Caco-2 (cell line): ENCODE measurements around the gene CNOT10. TPM values are rescaled to one million over a fixed set of nuclear protein-coding genes. Genes with fewer than 3 reads are reported as not detected.

Experiments used
- BruUV-seq: library from RNA; stranded (reverse); fragments of 400-500 nt; replicated peaks from 2 replicates; lab custom pipeline; 2021; lab: Mats Ljungman, UMichigan
- CTCF ChIA-PET: fragments of 300-600 bp; sonication (Branson Sonifier 250); formaldehyde crosslinking; loops from one replicate; lab custom pipeline; 2022; ENCODE audit warnings: antibody characterized with exemption; lab: Charles Lee
- POLR2A ChIA-PET: fragments of 300-600 bp; sonication (Branson Sonifier 250); formaldehyde crosslinking; loops from one replicate; lab custom pipeline; 2022; ENCODE audit warnings: antibody characterized with exemption; lab: Charles Lee
- DNase-seq, 2 experiments: peaks; one replicate each; pipeline versions ENCODE4 v3.0.0 to v3.0.0-alpha.2; 2020 to 2022
- H3K27me3 ChIP-seq: replicated peaks from 2 replicates; pipeline ENCODE4 v1.6.0; 2011; ENCODE audit warnings: low read length; ENCODE audit not compliant: control insufficient read depth, insufficient read depth
- H3K36me3 ChIP-seq: 2 replicates; pipeline ENCODE4 v1.5.1; 2011; ENCODE audit warnings: low read length; ENCODE audit not compliant: control insufficient read depth, insufficient read depth
- H3K4me1 ChIP-seq: fragments of 250-450 bp; sonication (Bioruptor Pico); 2 replicates; pipeline ENCODE4 v1.5.1; 2020; ENCODE audit warnings: mild to moderate bottlenecking
- H3K4me3 ChIP-seq: 2 replicates; pipeline ENCODE4 v1.5.1; 2011; ENCODE audit warnings: low read depth, mild to moderate bottlenecking, control low read depth, low read length
- H3K9me3 ChIP-seq: fragments of 250-450 bp; sonication (Bioruptor Pico); 2 replicates; pipeline ENCODE4 v1.5.1; 2020; ENCODE audit warnings: mild to moderate bottlenecking, moderate library complexity
- H3K27ac Mint-ChIP-seq: one replicate; pipeline ENCODE4 v1.8.0; 2022; ENCODE audit warnings: mixed read lengths; ENCODE audit not compliant: unreplicated experiment
- H3K27me3 Mint-ChIP-seq: one replicate; pipeline ENCODE4 v1.8.0; 2022; ENCODE audit warnings: mixed read lengths; ENCODE audit not compliant: insufficient read depth, unreplicated experiment
- H3K36me3 Mint-ChIP-seq: one replicate; pipeline ENCODE4 v1.8.0; 2022; ENCODE audit warnings: mild to moderate bottlenecking, mixed read lengths; ENCODE audit not compliant: insufficient read depth, unreplicated experiment
- H3K4me1 Mint-ChIP-seq: one replicate; pipeline ENCODE4 v1.8.0; 2022; ENCODE audit warnings: low read depth, mixed read lengths; ENCODE audit not compliant: unreplicated experiment
- H3K4me3 Mint-ChIP-seq: one replicate; pipeline ENCODE4 v1.8.0; 2022; ENCODE audit warnings: mild to moderate bottlenecking, moderate library complexity, mixed read lengths; ENCODE audit not compliant: unreplicated experiment
- H3K9me3 Mint-ChIP-seq: one replicate; pipeline ENCODE4 v1.8.0; 2022; ENCODE audit warnings: mixed read lengths; ENCODE audit not compliant: unreplicated experiment
- CTCF ChIP-seq, 2 experiments: fragments of 200-600 bp in 1 of 2; IDR thresholded peaks; 1 replicate in 1 of 2; 2 replicates in 1 of 2; pipeline versions ENCODE4 v1.5.1 to v1.8.0; 2011 to 2022; ENCODE audit warnings: antibody characterized with exemption in 1 of 2, control low read depth in 1 of 2, inconsistent platforms in 1 of 2, low read depth in 1 of 2, low read length in 1 of 2, mild to moderate bottlenecking in 1 of 2, moderate library complexity in 1 of 2; ENCODE audit not compliant: insufficient read depth in 1 of 2, severe bottlenecking in 1 of 2, unreplicated experiment in 1 of 2
- intact Hi-C: fragments of 100-400 bp; cut with micrococcal nuclease; formaldehyde crosslinking; loops from one replicate; pipeline ENCODE4 v1.10.0; 2022; ENCODE audit not compliant: unreplicated experiment
- total RNA-seq: library from RNA; stranded (reverse); gene quantifications from 2 replicates; pipeline ENCODE4 v1.2.3, GENCODE V29; 2022

Gene CNOT10
- total RNA-seq, 1 experiment from 2014 or later: 49.5 TPM

GRCh38 chr3:32709346-32709745 is 24.4 kb downstream of the CNOT10 start:
- intact Hi-C loops: no loop called here
- no peaks in the 10 kb centered on the region for H3K27me3 Mint-ChIP-seq
- H3K4me3 Mint-ChIP-seq: no peak overlapping the region
- Histone ChIP-seq H3K27me3 (no peaks in the 10 kb centered on the region), H3K9me3 (no peaks in the 10 kb centered on the region), H3K36me3 (no peaks in the 10 kb centered on the region; the same call in 1 of the 2 replicates), H3K4me3 (no peak overlapping the region), H3K4me1 (peaks cover 25% of the 10 kb centered on the region)
- H3K9me3 Mint-ChIP-seq: no peaks in the 10 kb centered on the region
- DNase-seq: no peak
- CTCF ChIA-PET: no interaction called here
- no peak for TF ChIP-seq CTCF (IDR thresholded peaks at IDR 0.05; ENCODE audit: insufficient read depth in 1 of 2, low read depth in 1 of 2, low read length in 1 of 2, severe bottlenecking in 1 of 2, unreplicated experiment in 1 of 2)
- no TSS peak for BruUV-seq
- H3K36me3 Mint-ChIP-seq: peaks cover 47% of the 10 kb centered on the region
- peaks cover 14% of the 10 kb centered on the region for H3K4me1 Mint-ChIP-seq
- no peak overlapping the region for H3K27ac Mint-ChIP-seq
- POLR2A ChIA-PET: interaction anchor here (0.5 kb wide), 1 partner anchor 72 kb away, joined by 3 read pairs; no protein-coding TSS in a partner anchor

GRCh38 chr3:32712506-32713055 is 27.6 kb downstream of the CNOT10 start:
- Histone ChIP-seq H3K9me3 (no peaks in the 10 kb centered on the region), H3K36me3 (no peaks in the 10 kb centered on the region; the same call in 1 of the 2 replicates), H3K4me3 (no peak overlapping the region), H3K4me1 (peaks cover 31% of the 10 kb centered on the region), H3K27me3 (no peaks in the 10 kb centered on the region)
- intact Hi-C loops: no loop called here
- Mint-ChIP-seq H3K4me1 (peaks cover 23% of the 10 kb centered on the region), H3K36me3 (peaks cover 56% of the 10 kb centered on the region), H3K27ac (no peak overlapping the region), H3K9me3 (no peaks in the 10 kb centered on the region), H3K4me3 (no peak overlapping the region), H3K27me3 (no peaks in the 10 kb centered on the region)
- CTCF ChIA-PET: no interaction called here
- POLR2A ChIA-PET: no interaction called here
- TF ChIP-seq CTCF (IDR thresholded peaks at IDR 0.05; ENCODE audit: insufficient read depth in 1 of 2, low read depth in 1 of 2, low read length in 1 of 2, severe bottlenecking in 1 of 2, unreplicated experiment in 1 of 2): no peak
- no peak for DNase-seq
- no TSS peak for BruUV-seq

GRCh38 chr3:32713181-32713580 is 28.2 kb downstream of the CNOT10 start:
- Histone ChIP-seq H3K4me3 (no peak overlapping the region), H3K9me3 (no peaks in the 10 kb centered on the region), H3K36me3 (no peaks in the 10 kb centered on the region; the same call in 1 of the 2 replicates), H3K27me3 (no peaks in the 10 kb centered on the region), H3K4me1 (peaks cover 25% of the 10 kb centered on the region)
- Mint-ChIP-seq H3K27me3 (no peaks in the 10 kb centered on the region), H3K36me3 (peaks cover 62% of the 10 kb centered on the region), H3K4me3 (no peak overlapping the region), H3K27ac (no peak overlapping the region), H3K4me1 (peaks cover 21% of the 10 kb centered on the region), H3K9me3 (no peaks in the 10 kb centered on the region)
- no TSS peak for BruUV-seq
- ChIA-PET POLR2A (interaction anchor here (0.6 kb wide), 1 partner anchor 10 kb away, joined by 3 read pairs; no protein-coding TSS in a partner anchor), CTCF (no interaction called here)
- intact Hi-C loops: no loop called here
- TF ChIP-seq CTCF (IDR thresholded peaks at IDR 0.05; ENCODE audit: insufficient read depth in 1 of 2, low read depth in 1 of 2, low read length in 1 of 2, severe bottlenecking in 1 of 2, unreplicated experiment in 1 of 2): no peak
- DNase-seq: no peak
